Common myeloid progenitor, CD34-positive (primary cell): ENCODE results near the gene GRID1.

Experiments
- CTCF ChIA-PET: fragments of 350-600 bp; sonication (Branson Sonifier 250); formaldehyde crosslinking; loops from one replicate; lab custom pipeline; 2021; ENCODE audit warnings: antibody characterized with exemption; lab: Charles Lee
- POLR2A ChIA-PET: fragments of 350-600 bp; sonication (Branson Sonifier 250); formaldehyde crosslinking; loops from one replicate; lab custom pipeline; 2021; ENCODE audit warnings: antibody characterized with exemption; lab: Charles Lee
- DNase-seq, 3 donors: peaks; one replicate each; pipeline versions ENCODE4 v3.0.0 to v3.0.0-alpha.2; 2013
- H3K27ac ChIP-seq, 2 experiments: 1 replicate in 1 of 2; 2 replicates in 1 of 2; pipeline ENCODE4 v1.7.0; 2013; ENCODE audit warnings: inconsistent platforms in 2 of 2, low read length in 2 of 2, mild to moderate bottlenecking in 2 of 2, low read depth in 1 of 2, moderate library complexity in 1 of 2; ENCODE audit not compliant: severe bottlenecking in 2 of 2, insufficient read depth in 1 of 2, poor library complexity in 1 of 2
- H3K27me3 ChIP-seq, 5 experiments: replicated peaks in 2 of 5; 1 replicate in 3 of 5; 2 replicates in 2 of 5; pipeline versions ENCODE4 v1.6.1 to v1.7.0; 2013; ENCODE audit warnings: low read length in 4 of 5, mild to moderate bottlenecking in 2 of 5, moderate library complexity in 2 of 5, inconsistent platforms in 1 of 5; ENCODE audit not compliant: insufficient read depth in 5 of 5, control insufficient read depth in 4 of 5
- H3K36me3 ChIP-seq, 4 experiments: 1 replicate in 2 of 4; 2 replicates in 2 of 4; pipeline versions ENCODE4 v1.6.1 to v1.7.0; 2013; ENCODE audit warnings: low read length in 3 of 4, control low read depth in 1 of 4, mild to moderate bottlenecking in 1 of 4; ENCODE audit not compliant: control insufficient read depth in 4 of 4, insufficient read depth in 4 of 4
- H3K4me1 ChIP-seq, 4 experiments: 1 replicate in 3 of 4; 2 replicates in 1 of 4; pipeline versions ENCODE4 v1.6.1 to v1.7.1; 2013; ENCODE audit warnings: low read length in 3 of 4, mild to moderate bottlenecking in 3 of 4, control low read depth in 1 of 4, inconsistent platforms in 1 of 4, moderate library complexity in 1 of 4; ENCODE audit not compliant: control insufficient read depth in 4 of 4, insufficient read depth in 4 of 4; ENCODE audit errors: control extremely low read depth in 1 of 4
- H3K4me3 ChIP-seq, 7 experiments: 1 replicate in 4 of 7; 2 replicates in 3 of 7; pipeline versions ENCODE4 v1.5.1 to v1.7.0; 2013; ENCODE audit warnings: mild to moderate bottlenecking in 7 of 7, low read length in 6 of 7, moderate library complexity in 6 of 7, inconsistent platforms in 2 of 7, low read depth in 2 of 7, control low read depth in 1 of 7; ENCODE audit not compliant: insufficient read depth in 4 of 7, control insufficient read depth in 1 of 7; ENCODE audit errors: extremely low read depth in 1 of 7
- H3K9me3 ChIP-seq, 5 experiments: 1 replicate in 4 of 5; 2 replicates in 1 of 5; pipeline versions ENCODE4 v1.6.1 to v1.7.1; 2013; ENCODE audit warnings: low read length in 4 of 5, mild to moderate bottlenecking in 2 of 5, inconsistent platforms in 1 of 5, low read depth in 1 of 5, moderate library complexity in 1 of 5; ENCODE audit not compliant: control insufficient read depth in 4 of 5, insufficient read depth in 2 of 5; ENCODE audit errors: control extremely low read depth in 1 of 5
- WGBS: methylation state at CpG from one replicate; pipeline ENCODE4 v1.1.5; 2013; ENCODE audit not compliant: insufficient coverage; 5-methylcytosine and 5-hydroxymethylcytosine counted together

Gene GRID1

DNA sequence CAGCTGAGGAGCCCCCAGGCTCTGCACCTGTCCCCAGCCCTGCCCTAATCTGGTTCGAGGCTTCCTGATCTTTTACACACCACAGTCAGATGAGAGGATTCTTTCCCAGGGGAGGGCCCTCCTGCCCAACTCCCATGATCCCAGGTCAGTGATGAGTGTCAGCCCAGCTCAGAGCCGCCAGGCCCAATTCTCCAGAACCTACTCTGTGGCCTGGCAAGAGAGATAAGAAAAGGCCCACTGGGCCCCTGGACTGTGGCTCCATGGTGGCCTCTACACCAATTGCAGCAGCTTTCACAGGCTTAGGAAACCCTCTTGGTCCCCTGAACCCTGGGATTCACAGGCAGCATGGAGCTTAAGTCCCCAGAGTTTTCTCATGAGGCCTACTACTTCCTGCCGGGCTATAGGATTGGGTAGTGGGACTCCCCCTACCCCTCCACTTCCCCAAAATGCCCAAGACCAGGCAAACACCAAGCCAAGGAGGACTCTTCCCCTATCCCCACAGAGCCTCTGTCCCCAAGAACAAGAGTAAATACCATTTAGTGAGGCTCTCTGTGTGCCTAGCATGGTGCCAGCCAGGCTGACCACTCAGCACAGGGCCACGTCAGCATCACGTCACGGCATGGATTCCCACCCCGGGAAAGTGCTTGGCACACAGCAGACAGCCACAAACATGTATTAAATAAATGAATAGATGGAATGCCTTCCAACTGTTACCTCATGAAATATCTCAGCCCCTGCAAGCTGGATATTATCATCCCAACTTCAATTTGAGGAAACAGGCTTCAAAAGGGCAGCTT, 100.0 kb downstream of the GRID1 start:
- Histone ChIP-seq H3K36me3 (no peaks in the 10 kb centered on the region), H3K27ac (no peak overlapping the region), H3K27me3 (peaks cover 0 to 35% (median 20%) of the 10 kb centered on the region in 5 experiments), H3K4me1 (peaks cover 0 to 14% (median 1%) of the 10 kb centered on the region in 4 experiments), H3K9me3 (peaks cover 0 to 1% (median 0%) of the 10 kb centered on the region in 5 experiments), H3K4me3 (no peak overlapping the region)
- CTCF ChIA-PET, result interaction anchor here (1.4 kb wide), 1 partner anchor 13 kb away, joined by 4 read pairs; no protein-coding TSS in a partner anchor
- no peak for DNase-seq
- whole genome bisulfite sequencing, result 100% methylated on average over 1 of the region's 7 CpGs
- POLR2A ChIA-PET, result interaction anchor here (0.8 kb wide), 1 partner anchor 96 kb away, joined by 3 read pairs; no protein-coding TSS in a partner anchor

DNA sequence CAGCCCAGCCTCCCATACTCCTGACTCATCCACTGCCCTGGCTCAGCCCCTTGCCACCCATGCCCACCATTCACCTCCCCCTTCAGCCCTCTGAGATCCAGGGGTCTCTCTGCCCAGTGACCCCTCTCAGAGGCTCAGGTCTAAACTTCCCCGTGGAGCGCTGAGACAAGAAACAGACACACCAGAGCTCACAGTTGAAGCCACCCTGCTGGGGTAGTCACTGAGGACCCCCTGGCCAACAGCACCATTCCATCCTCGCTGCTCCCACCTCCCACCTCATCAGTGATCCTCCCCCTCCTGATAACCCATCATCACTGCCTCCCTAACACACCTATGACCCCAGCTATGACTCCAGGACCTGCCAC, 100.7 kb downstream of the GRID1 start:
- Histone ChIP-seq H3K4me3 (no peak overlapping the region), H3K27me3 (peaks cover 0 to 42% (median 27%) of the 10 kb centered on the region in 5 experiments), H3K4me1 (peaks cover 0 to 14% (median 1%) of the 10 kb centered on the region in 4 experiments), H3K36me3 (no peaks in the 10 kb centered on the region), H3K27ac (no peak overlapping the region), H3K9me3 (no peaks in the 10 kb centered on the region)
- WGBS, result 100% methylated on average over 1 of the region's 3 CpGs
- CTCF ChIA-PET, result no interaction called here
- POLR2A ChIA-PET, result interaction anchor here (0.8 kb wide), 1 partner anchor 95 kb away, joined by 3 read pairs; no protein-coding TSS in a partner anchor
- no peak for DNase-seq

DNA sequence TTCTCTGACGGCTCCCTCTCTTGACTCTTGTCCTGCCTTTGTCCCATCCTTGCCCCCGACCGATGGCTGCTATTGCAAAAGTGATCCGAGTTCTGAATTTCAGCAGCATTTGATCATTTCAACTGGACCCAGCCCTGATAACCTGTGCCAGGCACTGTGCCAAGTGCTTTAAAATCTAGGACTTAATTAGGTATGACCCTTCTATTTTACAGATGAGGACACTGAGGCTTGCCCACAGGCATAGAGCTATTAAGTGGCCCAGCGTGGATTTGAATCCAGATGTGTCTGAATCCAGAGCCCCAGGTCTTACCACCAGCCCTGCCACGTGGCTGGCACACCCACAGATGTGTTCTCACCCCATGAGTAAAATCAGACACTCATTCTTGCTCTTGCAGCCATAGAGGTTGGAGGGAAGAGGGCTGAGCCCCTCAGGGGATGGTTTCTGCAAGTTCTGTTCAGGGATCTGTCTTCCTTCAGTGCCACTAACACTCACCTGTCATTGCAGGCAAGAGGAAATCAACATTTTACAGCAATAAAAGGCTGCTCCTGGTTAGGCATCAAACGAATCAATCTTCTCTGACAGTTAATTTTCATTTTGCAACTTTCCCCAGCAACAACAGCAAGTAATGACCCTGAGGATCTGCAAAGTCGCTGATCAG, 101.2 kb downstream of the GRID1 start:
- Histone ChIP-seq H3K4me1 (peaks cover 0 to 14% (median 1%) of the 10 kb centered on the region in 4 experiments), H3K4me3 (no peak overlapping the region), H3K9me3 (no peaks in the 10 kb centered on the region), H3K27ac (no peak overlapping the region), H3K27me3 (peaks cover 0 to 47% (median 31%) of the 10 kb centered on the region in 5 experiments), H3K36me3 (no peaks in the 10 kb centered on the region)
- CTCF ChIA-PET, result no interaction called here
- 88% methylated on average over 8 of the region's 8 CpGs for WGBS
- no peak for DNase-seq
- POLR2A ChIA-PET, result no interaction called here

DNA sequence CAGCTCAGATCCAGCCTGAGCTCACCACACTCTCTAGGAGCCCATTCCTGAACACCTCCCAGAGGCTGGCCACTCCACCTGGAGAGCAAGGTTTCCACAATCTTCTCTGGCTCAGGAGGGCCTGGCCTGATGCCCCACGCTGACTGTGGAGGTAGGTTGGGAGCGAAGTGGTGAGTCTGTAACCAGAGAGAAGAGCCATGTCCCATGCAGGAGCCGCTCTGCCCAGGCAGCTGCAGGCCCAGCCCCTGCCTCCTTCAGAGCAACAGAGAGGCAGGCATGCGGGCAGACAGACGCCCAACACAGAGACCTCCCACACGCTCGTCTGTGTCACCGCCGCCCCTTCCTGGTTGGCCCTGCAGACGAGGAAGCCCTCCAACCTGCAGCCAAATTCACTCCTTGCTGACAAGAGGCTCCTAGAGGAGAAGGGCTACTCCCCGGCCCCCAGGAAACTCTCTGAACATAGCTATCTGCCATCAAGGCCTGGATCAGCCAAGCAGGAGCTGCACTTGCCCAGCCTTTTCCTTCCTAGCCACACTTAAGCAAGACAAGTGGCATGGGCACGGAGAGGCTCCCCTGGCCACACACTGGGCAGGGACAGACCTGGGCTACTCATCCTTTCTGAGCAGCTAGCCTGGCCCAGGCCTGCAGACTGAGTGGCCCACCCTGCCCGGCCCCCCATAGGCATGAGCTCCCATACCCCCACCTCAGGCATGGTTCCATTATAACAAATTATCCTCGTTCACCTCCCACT, 101.9 kb downstream of the GRID1 start:
- H3K27me3 ChIP-seq, result peaks cover 0 to 47% (median 32%) of the 10 kb centered on the region in 5 experiments
- H3K9me3 ChIP-seq, result no peaks in the 10 kb centered on the region
- ChIA-PET CTCF (interaction anchor here (1.1 kb wide), 1 partner anchor 9 kb away, joined by 3 read pairs; no protein-coding TSS in a partner anchor), POLR2A (no interaction called here)
- no peak overlapping the region for H3K27ac ChIP-seq
- DNase-seq, result no peak
- no peaks in the 10 kb centered on the region for H3K36me3 ChIP-seq
- no peak overlapping the region for H3K4me3 ChIP-seq
- H3K4me1 ChIP-seq, result peaks cover 0 to 14% (median 1%) of the 10 kb centered on the region in 4 experiments
- WGBS, result 90% methylated on average over 12 of the region's 14 CpGs

DNA sequence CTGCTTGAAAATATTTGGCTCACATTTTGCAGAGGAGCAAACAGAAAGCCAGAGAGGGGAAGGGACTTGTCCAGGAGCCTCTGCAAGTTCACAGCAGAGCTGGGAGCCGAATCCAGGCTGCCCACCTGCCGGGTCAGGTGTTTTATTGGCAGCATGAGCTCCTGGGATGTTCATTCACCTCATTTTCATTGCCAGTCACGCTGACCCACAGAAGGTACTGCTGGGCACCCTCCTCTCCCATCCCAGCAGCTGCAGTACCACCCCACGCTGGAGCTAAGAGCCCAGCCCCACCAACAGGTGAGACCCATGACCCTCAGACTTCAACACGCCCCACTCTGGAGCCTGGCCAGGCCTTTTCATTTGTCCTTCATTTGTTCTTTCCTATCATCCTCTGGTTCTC, 102.7 kb downstream of the GRID1 start:
- Histone ChIP-seq H3K27ac (no peak overlapping the region), H3K4me3 (no peak overlapping the region), H3K9me3 (no peaks in the 10 kb centered on the region), H3K27me3 (peaks cover 0 to 47% (median 34%) of the 10 kb centered on the region in 5 experiments), H3K4me1 (peaks cover 0 to 14% (median 1%) of the 10 kb centered on the region in 4 experiments), H3K36me3 (no peaks in the 10 kb centered on the region)
- 97% methylated on average over 4 of the region's 5 CpGs for WGBS
- DNase-seq, result no peak
- POLR2A ChIA-PET, result no interaction called here
- CTCF ChIA-PET, result interaction anchor here (0.6 to 1.1 kb wide), 2 partner anchors 8 to 1714 kb away, joined by 3 read pairs; no protein-coding TSS in a partner anchor

DNA sequence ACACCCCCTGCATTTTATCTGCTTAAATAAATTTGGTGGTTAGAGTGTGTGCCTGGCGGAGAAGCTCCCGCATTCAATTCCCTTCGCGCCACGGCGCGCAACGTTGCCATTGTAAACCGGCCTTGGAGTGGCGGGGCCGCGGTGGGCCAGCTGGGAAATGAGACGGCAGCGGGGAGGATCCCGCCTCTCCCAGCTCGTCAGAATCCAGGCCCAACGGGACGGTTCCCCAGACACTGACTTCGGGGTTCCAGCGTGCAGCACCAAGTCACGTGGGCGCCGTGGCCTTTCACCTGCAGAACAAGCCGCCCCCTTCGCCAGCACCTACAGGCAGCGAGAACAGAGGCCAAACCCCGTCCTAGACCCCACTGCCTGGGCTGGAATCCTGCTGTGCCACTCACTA, 103.4 kb downstream of the GRID1 start:
- Histone ChIP-seq H3K27ac (no peak overlapping the region), H3K9me3 (no peaks in the 10 kb centered on the region), H3K4me3 (no peak overlapping the region), H3K36me3 (no peaks in the 10 kb centered on the region), H3K4me1 (peaks cover 0 to 14% (median 1%) of the 10 kb centered on the region in 4 experiments), H3K27me3 (peaks cover 0 to 47% (median 34%) of the 10 kb centered on the region in 5 experiments)
- ChIA-PET POLR2A (no interaction called here), CTCF (interaction anchor here (0.6 to 1.6 kb wide), 2 partner anchors 38 to 1714 kb away, joined by 3 to 4 read pairs; no protein-coding TSS in a partner anchor)
- no peak for DNase-seq
- WGBS, result 34% methylated on average over 26 of the region's 27 CpGs
